PC-9 (cell line): Measurements from ENCODE around the gene TMOD3.

Experiments used
- CTCF ChIP-seq: fragments of 200-600 bp; sonication (generic); conservative IDR thresholded peaks from 2 replicates; pipeline ENCODE4 v1.6.1; 2017; ENCODE audit warnings: mixed run types, antibody characterized with exemption, mild to moderate bottlenecking, moderate library complexity
- EZH2 ChIP-seq: fragments of 200-600 bp; sonication (generic); IDR thresholded peaks from 2 replicates; pipeline ENCODE4 v1.8.0; 2017; ENCODE audit warnings: antibody characterized with exemption, low read depth

GRCh38 chr15:51887887-51888592 lies 58.6 kb downstream of the TMOD3 start:
- TF ChIP-seq CTCF (no peak), EZH2 (no peak)
